ENCODE results near the gene NPR2. TPM values are rescaled to one million over a fixed set of nuclear protein-coding genes. Genes with fewer than 3 reads are reported as not detected.

Gene NPR2
- total RNA-seq, 1 experiment from 2014 or later: 18.8 TPM

- TF ChIP-seq ZFX (IDR thresholded peaks at IDR 0.05) (no peak), MAX (IDR thresholded peaks at IDR 0.05) (no peak), JUND (IDR thresholded peaks at IDR 0.05) (no peak), EZH2phosphoT487 (IDR thresholded peaks at IDR 0.05; ENCODE audit: borderline replicate concordance) (no peak), CBX3 (IDR thresholded peaks at IDR 0.05; ENCODE audit: low read depth) (no peak), ZNF274 (IDR thresholded peaks at IDR 0.05; ENCODE audit: low read depth, low read length) (no peak), EZH2 (IDR thresholded peaks at IDR 0.05) (no peak), TCF7L2 (IDR thresholded peaks at IDR 0.05; ENCODE audit: borderline replicate concordance, extremely low read depth, insufficient read depth, insufficient read length) (no peak), ZBTB33 (IDR thresholded peaks at IDR 0.05; ENCODE audit: extremely low read depth, insufficient replicate concordance, low read length) (no peak), FOSL1 (IDR thresholded peaks at IDR 0.05; ENCODE audit: low read depth) (no peak), SRF (IDR thresholded peaks at IDR 0.05; ENCODE audit: low read depth) (no peak)
- TF ChIP-seq, protein P1, sequence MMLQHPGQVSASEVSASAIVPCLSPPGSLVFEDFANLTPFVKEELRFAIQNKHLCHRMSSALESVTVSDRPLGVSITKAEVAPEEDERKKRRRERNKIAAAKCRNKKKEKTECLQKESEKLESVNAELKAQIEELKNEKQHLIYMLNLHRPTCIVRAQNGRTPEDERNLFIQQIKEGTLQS (IDR thresholded peaks at IDR 0.05): no peak
Observed at GRCh38 chr9:35839926-35840325, 48.5 kb downstream of the NPR2 start (continued).

DNA sequence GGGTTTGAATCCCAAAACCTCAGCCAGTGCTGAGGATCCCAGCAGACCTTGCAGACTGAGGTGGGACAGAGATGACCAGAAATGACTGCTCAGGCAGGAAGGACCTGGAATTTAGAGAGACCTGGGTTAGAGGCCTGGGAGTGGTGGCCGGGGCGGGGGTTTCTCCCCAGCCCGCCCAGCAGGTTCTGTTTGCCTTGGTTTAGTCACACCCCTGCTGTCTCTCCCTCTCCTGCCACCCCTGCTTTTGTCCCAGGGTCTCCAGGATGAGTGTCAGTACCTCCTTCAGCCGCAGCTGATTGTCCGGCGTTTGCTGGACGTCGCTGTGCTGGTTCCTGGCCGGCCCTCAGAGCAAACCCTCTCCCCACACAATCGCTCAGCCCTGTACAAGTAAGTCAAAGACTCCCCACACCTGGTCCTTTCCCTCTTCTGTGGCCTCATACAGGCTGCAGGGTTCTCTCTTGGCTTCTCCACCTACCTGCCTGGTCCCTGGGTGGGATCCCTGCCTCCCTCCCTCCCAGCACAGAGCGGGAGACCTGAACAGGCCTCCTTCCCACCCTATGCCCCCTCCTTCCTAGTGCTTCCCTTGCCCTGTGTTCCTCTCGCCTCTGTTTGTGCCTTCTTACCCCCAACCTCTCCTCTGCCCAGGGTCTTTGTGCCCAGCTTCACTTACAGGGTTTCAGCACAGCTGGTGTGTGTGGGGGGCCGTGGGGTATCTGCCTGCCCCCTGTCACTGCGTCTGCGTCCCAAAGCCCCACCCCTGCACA lies 49.7 kb downstream of the NPR2 start:
- H4K20me1 ChIP-seq (ENCODE audit: insufficient read depth): no peaks in the 10 kb centered on the region
- no peaks in the 10 kb centered on the region for H3K36me3 ChIP-seq (ENCODE audit: control insufficient read depth in 1 of 2, insufficient read depth in 2 of 2, low read length in 2 of 2)
- POLR2A ChIA-PET: no interaction called here
- BruUV-seq (replicated peaks): no TSS peak
- H3K9me2 ChIP-seq (ENCODE audit: insufficient read depth): no peaks in the 10 kb centered on the region
- no peak overlapping the region for H3K4me3 ChIP-seq (replicated peaks in 1 of 2; ENCODE audit: low read depth in 1 of 2, low read length in 2 of 2)
- no peaks in the 10 kb centered on the region for H3K9me3 ChIP-seq (ENCODE audit: control insufficient read depth in 1 of 2, insufficient read depth in 1 of 2, low read depth in 1 of 2, low read length in 2 of 2)
- TF ChIP-seq JUND (IDR thresholded peaks at IDR 0.05): no peak
- TF ChIP-seq SIN3A (IDR thresholded peaks at IDR 0.05; ENCODE audit: low read depth): no peak
- TF ChIP-seq CBX3 (IDR thresholded peaks at IDR 0.05; ENCODE audit: low read depth): no peak
- TF ChIP-seq MAX (IDR thresholded peaks at IDR 0.05): no peak
- TF ChIP-seq POLR2AphosphoS5 (IDR thresholded peaks at IDR 0.05; ENCODE audit: low read depth, low read length): no peak
- TF ChIP-seq, protein P2, sequence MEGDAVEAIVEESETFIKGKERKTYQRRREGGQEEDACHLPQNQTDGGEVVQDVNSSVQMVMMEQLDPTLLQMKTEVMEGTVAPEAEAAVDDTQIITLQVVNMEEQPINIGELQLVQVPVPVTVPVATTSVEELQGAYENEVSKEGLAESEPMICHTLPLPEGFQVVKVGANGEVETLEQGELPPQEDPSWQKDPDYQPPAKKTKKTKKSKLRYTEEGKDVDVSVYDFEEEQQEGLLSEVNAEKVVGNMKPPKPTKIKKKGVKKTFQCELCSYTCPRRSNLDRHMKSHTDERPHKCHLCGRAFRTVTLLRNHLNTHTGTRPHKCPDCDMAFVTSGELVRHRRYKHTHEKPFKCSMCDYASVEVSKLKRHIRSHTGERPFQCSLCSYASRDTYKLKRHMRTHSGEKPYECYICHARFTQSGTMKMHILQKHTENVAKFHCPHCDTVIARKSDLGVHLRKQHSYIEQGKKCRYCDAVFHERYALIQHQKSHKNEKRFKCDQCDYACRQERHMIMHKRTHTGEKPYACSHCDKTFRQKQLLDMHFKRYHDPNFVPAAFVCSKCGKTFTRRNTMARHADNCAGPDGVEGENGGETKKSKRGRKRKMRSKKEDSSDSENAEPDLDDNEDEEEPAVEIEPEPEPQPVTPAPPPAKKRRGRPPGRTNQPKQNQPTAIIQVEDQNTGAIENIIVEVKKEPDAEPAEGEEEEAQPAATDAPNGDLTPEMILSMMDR (IDR thresholded peaks at IDR 0.05 in 2 of 3, conservative IDR thresholded peaks at IDR 0.05 in 1 of 3; ENCODE audit: borderline replicate concordance in 1 of 3, insufficient read depth in 1 of 3, low read depth in 2 of 3, low read length in 2 of 3): no peak
- H3K4me1 ChIP-seq (ENCODE audit: control insufficient read depth in 1 of 2, insufficient read depth in 2 of 2, low read length in 2 of 2): peaks cover 0 to 13% of the 10 kb centered on the region in 2 experiments; a peak in 2 of 4 replicates
- ATAC-seq (no peak), DNase-seq (ENCODE audit: low read depth, low spot score) (no peak)
- H3K79me2 ChIP-seq (ENCODE audit: insufficient read depth, low read length): no peaks in the 10 kb centered on the region
- CTCF ChIA-PET: no interaction called here
- intact Hi-C loops (cut with micrococcal nuclease): no loop called here
- no peak overlapping the region for H3K27ac ChIP-seq (ENCODE audit: low read depth, low read length)
- RAD21 ChIA-PET (ENCODE audit: low non-redundant PET in 1 of 2, low total read pairs in 2 of 2, uncharacterized antibody in 2 of 2, unreplicated experiment in 2 of 2): no interaction called here
- no peak overlapping the region for H3K4me2 ChIP-seq (ENCODE audit: low read length)
- H3K27me3 ChIP-seq (ENCODE audit: insufficient read depth, low read length): no peaks in the 10 kb centered on the region
- H3K9ac ChIP-seq (ENCODE audit: low read length): no peak overlapping the region
- no peak overlapping the region for H2AFZ ChIP-seq (ENCODE audit: low read depth, low read length, poor library complexity, severe bottlenecking)
